GM23338 (cell line): Measurements from ENCODE around the gene RAB22A. TPM values are rescaled to one million over a fixed set of nuclear protein-coding genes. Genes with fewer than 3 reads are reported as not detected.

Experiments
- ATAC-seq: fragments of 200-7000 bp; cut with Tn5 transposase; 3 replicates; pipeline ENCODE4 v1.9.1; 2020
- DNase-seq: peaks from one replicate; pipeline ENCODE4 v3.0.0-alpha.2; 2015; ENCODE audit warnings: low spot score
- H2AFZ ChIP-seq: fragments of 200-600 bp; sonication (generic); 2 replicates; pipeline ENCODE4 v1.8.0; 2016; ENCODE audit warnings: antibody characterized with exemption, mild to moderate bottlenecking, moderate library complexity
- H3F3A ChIP-seq: fragments of 200-600 bp; sonication (generic); replicated peaks from 2 replicates; pipeline ENCODE4 v1.8.0; 2017; ENCODE audit warnings: antibody characterized with exemption, mixed run types, low read depth
- H3K27ac ChIP-seq: fragments of 200-600 bp; sonication (generic); 2 replicates; pipeline ENCODE4 v1.6.1; 2016; ENCODE audit warnings: low read depth
- H3K27me3 ChIP-seq: fragments of 200-600 bp; sonication (generic); 2 replicates; pipeline ENCODE4 v1.8.0; 2016; ENCODE audit warnings: mild to moderate bottlenecking, mixed run types, moderate library complexity; ENCODE audit not compliant: insufficient read depth
- H3K36me3 ChIP-seq: fragments of 200-600 bp; sonication (generic); 2 replicates; pipeline ENCODE4 v1.8.0; 2016; ENCODE audit warnings: mild to moderate bottlenecking; ENCODE audit not compliant: insufficient read depth
- H3K4me1 ChIP-seq: fragments of 200-600 bp; sonication (generic); 2 replicates; pipeline ENCODE4 v1.8.0; 2016; ENCODE audit warnings: mild to moderate bottlenecking, moderate library complexity; ENCODE audit not compliant: insufficient read depth
- H3K4me2 ChIP-seq: fragments of 200-600 bp; sonication (generic); 2 replicates; pipeline ENCODE4 v1.7.1; 2017; ENCODE audit warnings: mixed run types
- H3K4me3 ChIP-seq: fragments of 200-600 bp; sonication (generic); 2 replicates; pipeline ENCODE4 v1.6.1; 2016; ENCODE audit warnings: mixed run types
- H3K79me2 ChIP-seq: fragments of 200-600 bp; sonication (generic); replicated peaks from 2 replicates; pipeline ENCODE4 v1.8.0; 2017; ENCODE audit warnings: mild to moderate bottlenecking; ENCODE audit not compliant: insufficient read depth
- H3K9me2 ChIP-seq: fragments of 200-600 bp; sonication (generic); 2 replicates; pipeline ENCODE4 v1.8.0; 2017; ENCODE audit not compliant: insufficient read depth
- H4K20me1 ChIP-seq: fragments of 200-600 bp; sonication (generic); replicated peaks from 2 replicates; pipeline ENCODE4 v1.8.0; 2017; ENCODE audit warnings: mild to moderate bottlenecking; ENCODE audit not compliant: insufficient read depth
- H3K27ac Mint-ChIP-seq: 2 replicates; pipeline ENCODE4 v1.8.0; 2020; ENCODE audit warnings: inconsistent platforms, mild to moderate bottlenecking, moderate library complexity, mixed read lengths
- H3K27me3 Mint-ChIP-seq: 3 replicates; pipeline ENCODE4 v1.8.0; 2022; ENCODE audit warnings: low read depth, mild to moderate bottlenecking, moderate library complexity, mixed read lengths, inconsistent platforms; ENCODE audit not compliant: insufficient read depth, poor library complexity
- H3K36me3 Mint-ChIP-seq: 3 replicates; pipeline ENCODE4 v1.8.0; 2021; ENCODE audit warnings: low read depth, mild to moderate bottlenecking, inconsistent platforms, moderate library complexity, mixed read lengths
- H3K4me1 Mint-ChIP-seq: 3 replicates; pipeline ENCODE4 v1.8.0; 2020; ENCODE audit warnings: mild to moderate bottlenecking, inconsistent platforms, mixed read lengths
- H3K4me3 Mint-ChIP-seq: 3 replicates; pipeline ENCODE4 v1.8.0; 2021; ENCODE audit warnings: moderate library complexity, mild to moderate bottlenecking, inconsistent platforms, mixed read lengths
- H3K9me3 Mint-ChIP-seq: 3 replicates; pipeline ENCODE4 v1.8.0; 2020; ENCODE audit warnings: moderate library complexity, mild to moderate bottlenecking, inconsistent platforms, mixed read lengths
- CTCF ChIP-seq, 2 experiments: fragments of 200-600 bp in 1 of 2; sonication (generic) in 1 of 2; conservative IDR thresholded peaks; 2 replicates each; pipeline versions ENCODE4 v1.5.1 to v1.6.1; 2016 to 2017; ENCODE audit warnings: antibody characterized with exemption in 2 of 2, low read depth in 2 of 2, mild to moderate bottlenecking in 2 of 2, moderate library complexity in 1 of 2
- ETS1 ChIP-seq: IDR thresholded peaks from 2 replicates; pipeline ENCODE4 v1.6.1; 2016; ENCODE audit warnings: antibody characterized with exemption
- EZH2 ChIP-seq: fragments of 200-600 bp; sonication (generic); IDR thresholded peaks from one replicate; pipeline ENCODE4 v1.8.0; 2017; ENCODE audit warnings: antibody characterized with exemption, mild to moderate bottlenecking, low read depth; ENCODE audit not compliant: unreplicated experiment
- EZH2phosphoT487 ChIP-seq: fragments of 200-600 bp; sonication (generic); IDR thresholded peaks from one replicate; pipeline ENCODE4 v1.8.1; 2018; ENCODE audit warnings: antibody characterized with exemption; ENCODE audit not compliant: unreplicated experiment
- JUNB ChIP-seq: IDR thresholded peaks from one replicate; pipeline ENCODE4 v1.6.1; 2016; ENCODE audit warnings: antibody characterized with exemption; ENCODE audit not compliant: unreplicated experiment
- NANOG ChIP-seq: IDR thresholded peaks from 2 replicates; pipeline ENCODE4 v1.6.1; 2016; ENCODE audit warnings: antibody characterized with exemption, borderline replicate concordance
- POLR2AphosphoS5 ChIP-seq: IDR thresholded peaks from 2 replicates; pipeline ENCODE4 v1.6.1; 2016; ENCODE audit warnings: antibody characterized with exemption, low read depth
- STAT1 ChIP-seq: IDR thresholded peaks from one replicate; pipeline ENCODE4 v1.6.1; 2016; ENCODE audit warnings: antibody characterized with exemption; ENCODE audit not compliant: unreplicated experiment
- ZNF114 ChIP-seq: fragments of 250-450 bp; sonication (Bioruptor Pico); IDR thresholded peaks from 2 replicates; pipeline ENCODE4 v1.5.0; 2020; ENCODE audit warnings: mild to moderate bottlenecking, moderate library complexity
- ZNF331 ChIP-seq: fragments of 250-450 bp; sonication (Bioruptor Pico); IDR thresholded peaks from 2 replicates; pipeline ENCODE4 v1.5.0; 2020; ENCODE audit warnings: low read depth, mild to moderate bottlenecking, moderate library complexity
- polyA plus RNA-seq: library from polyadenylated mRNA; unstranded; fragments of >200 nt; fragmentation: Nextera tagmentation; extraction: Ambion mirVana; gene quantifications from 2 replicates; pipeline ENCODE4 v1.2.1, GENCODE V29; 2016
- total RNA-seq: library from RNA; depleted of rRNA; stranded (reverse); fragments of >200 nt; shearing (Covaris generic); gene quantifications from 2 replicates; pipeline ENCODE4 v1.2.3, GENCODE V29; 2014
- TF ChIP-seq, protein P1 (sequence below): fragments of 250-450 bp; sonication (Bioruptor Pico); IDR thresholded peaks from 2 replicates; pipeline ENCODE4 v1.5.0; 2020; ENCODE audit warnings: mild to moderate bottlenecking, moderate library complexity
- TF ChIP-seq, protein P2 (sequence below): IDR thresholded peaks from one replicate; pipeline ENCODE4 v1.6.1; 2018; ENCODE audit warnings: antibody characterized with exemption; ENCODE audit not compliant: unreplicated experiment

RAB22A gene
- total and polyA plus RNA-seq, 2 experiments from 2014 or later: 3.3 to 6.8 TPM

- peaks cover 57% of the 10 kb centered on the region for H3K79me2 ChIP-seq
- H3K27ac ChIP-seq: no peak overlapping the region
- ATAC-seq: no peak
- Mint-ChIP-seq H3K27me3 (peaks cover 5% of the 10 kb centered on the region), H3K9me3 (no peaks in the 10 kb centered on the region), H3K36me3 (peaks cover 16% of the 10 kb centered on the region; the same call in 2 of the 3 replicates), H3K4me3 (peak overlapping the region; percentile 85), H3K4me1 (peaks cover 26% of the 10 kb centered on the region), H3K27ac (peak overlapping the region; percentile 85)
- peaks cover 4% of the 10 kb centered on the region; the same call in 1 of the 2 replicates for H3F3A ChIP-seq
- H3K4me2 ChIP-seq: peak overlapping the region; percentile 94
- peak overlapping the region; percentile 78 for H3K4me3 ChIP-seq
- no peak for DNase-seq
- H4K20me1 ChIP-seq: peaks cover 17% of the 10 kb centered on the region
- peaks cover 9% of the 10 kb centered on the region; the same call in 1 of the 2 replicates for H3K4me1 ChIP-seq
- H3K36me3 ChIP-seq: no peaks in the 10 kb centered on the region
- H3K27me3 ChIP-seq: no peaks in the 10 kb centered on the region
- H2AFZ ChIP-seq: no peak overlapping the region
- no peak for TF ChIP-seq POLR2AphosphoS5
- no peak for TF ChIP-seq NANOG
- no peak for TF ChIP-seq JUNB
- no peak for TF ChIP-seq CTCF (conservative IDR thresholded peaks at IDR 0.05; ENCODE audit: low read depth in 2 of 2)
- TF ChIP-seq, protein P1, sequence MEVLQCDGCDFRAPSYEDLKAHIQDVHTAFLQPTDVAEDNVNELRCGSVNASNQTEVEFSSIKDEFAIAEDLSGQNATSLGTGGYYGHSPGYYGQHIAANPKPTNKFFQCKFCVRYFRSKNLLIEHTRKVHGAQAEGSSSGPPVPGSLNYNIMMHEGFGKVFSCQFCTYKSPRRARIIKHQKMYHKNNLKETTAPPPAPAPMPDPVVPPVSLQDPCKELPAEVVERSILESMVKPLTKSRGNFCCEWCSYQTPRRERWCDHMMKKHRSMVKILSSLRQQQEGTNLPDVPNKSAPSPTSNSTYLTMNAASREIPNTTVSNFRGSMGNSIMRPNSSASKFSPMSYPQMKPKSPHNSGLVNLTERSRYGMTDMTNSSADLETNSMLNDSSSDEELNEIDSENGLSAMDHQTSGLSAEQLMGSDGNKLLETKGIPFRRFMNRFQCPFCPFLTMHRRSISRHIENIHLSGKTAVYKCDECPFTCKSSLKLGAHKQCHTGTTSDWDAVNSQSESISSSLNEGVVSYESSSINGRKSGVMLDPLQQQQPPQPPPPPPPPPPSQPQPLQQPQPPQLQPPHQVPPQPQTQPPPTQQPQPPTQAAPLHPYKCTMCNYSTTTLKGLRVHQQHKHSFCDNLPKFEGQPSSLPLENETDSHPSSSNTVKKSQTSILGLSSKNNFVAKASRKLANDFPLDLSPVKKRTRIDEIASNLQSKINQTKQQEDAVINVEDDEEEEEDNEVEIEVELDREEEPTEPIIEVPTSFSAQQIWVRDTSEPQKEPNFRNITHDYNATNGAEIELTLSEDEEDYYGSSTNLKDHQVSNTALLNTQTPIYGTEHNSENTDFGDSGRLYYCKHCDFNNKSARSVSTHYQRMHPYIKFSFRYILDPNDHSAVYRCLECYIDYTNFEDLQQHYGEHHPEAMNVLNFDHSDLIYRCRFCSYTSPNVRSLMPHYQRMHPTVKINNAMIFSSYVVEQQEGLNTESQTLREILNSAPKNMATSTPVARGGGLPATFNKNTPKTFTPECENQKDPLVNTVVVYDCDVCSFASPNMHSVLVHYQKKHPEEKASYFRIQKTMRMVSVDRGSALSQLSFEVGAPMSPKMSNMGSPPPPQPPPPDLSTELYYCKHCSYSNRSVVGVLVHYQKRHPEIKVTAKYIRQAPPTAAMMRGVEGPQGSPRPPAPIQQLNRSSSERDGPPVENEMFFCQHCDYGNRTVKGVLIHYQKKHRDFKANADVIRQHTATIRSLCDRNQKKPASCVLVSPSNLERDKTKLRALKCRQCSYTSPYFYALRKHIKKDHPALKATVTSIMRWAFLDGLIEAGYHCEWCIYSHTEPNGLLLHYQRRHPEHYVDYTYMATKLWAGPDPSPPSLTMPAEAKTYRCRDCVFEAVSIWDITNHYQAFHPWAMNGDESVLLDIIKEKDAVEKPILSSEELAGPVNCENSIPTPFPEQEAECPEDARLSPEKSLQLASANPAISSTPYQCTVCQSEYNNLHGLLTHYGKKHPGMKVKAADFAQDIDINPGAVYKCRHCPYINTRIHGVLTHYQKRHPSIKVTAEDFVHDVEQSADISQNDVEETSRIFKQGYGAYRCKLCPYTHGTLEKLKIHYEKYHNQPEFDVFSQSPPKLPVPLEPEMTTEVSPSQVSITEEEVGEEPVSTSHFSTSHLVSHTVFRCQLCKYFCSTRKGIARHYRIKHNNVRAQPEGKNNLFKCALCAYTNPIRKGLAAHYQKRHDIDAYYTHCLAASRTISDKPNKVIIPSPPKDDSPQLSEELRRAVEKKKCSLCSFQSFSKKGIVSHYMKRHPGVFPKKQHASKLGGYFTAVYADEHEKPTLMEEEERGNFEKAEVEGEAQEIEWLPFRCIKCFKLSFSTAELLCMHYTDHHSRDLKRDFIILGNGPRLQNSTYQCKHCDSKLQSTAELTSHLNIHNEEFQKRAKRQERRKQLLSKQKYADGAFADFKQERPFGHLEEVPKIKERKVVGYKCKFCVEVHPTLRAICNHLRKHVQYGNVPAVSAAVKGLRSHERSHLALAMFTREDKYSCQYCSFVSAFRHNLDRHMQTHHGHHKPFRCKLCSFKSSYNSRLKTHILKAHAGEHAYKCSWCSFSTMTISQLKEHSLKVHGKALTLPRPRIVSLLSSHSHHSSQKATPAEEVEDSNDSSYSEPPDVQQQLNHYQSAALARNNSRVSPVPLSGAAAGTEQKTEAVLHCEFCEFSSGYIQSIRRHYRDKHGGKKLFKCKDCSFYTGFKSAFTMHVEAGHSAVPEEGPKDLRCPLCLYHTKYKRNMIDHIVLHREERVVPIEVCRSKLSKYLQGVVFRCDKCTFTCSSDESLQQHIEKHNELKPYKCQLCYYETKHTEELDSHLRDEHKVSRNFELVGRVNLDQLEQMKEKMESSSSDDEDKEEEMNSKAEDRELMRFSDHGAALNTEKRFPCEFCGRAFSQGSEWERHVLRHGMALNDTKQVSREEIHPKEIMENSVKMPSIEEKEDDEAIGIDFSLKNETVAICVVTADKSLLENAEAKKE: no peak
- TF ChIP-seq, protein P2, sequence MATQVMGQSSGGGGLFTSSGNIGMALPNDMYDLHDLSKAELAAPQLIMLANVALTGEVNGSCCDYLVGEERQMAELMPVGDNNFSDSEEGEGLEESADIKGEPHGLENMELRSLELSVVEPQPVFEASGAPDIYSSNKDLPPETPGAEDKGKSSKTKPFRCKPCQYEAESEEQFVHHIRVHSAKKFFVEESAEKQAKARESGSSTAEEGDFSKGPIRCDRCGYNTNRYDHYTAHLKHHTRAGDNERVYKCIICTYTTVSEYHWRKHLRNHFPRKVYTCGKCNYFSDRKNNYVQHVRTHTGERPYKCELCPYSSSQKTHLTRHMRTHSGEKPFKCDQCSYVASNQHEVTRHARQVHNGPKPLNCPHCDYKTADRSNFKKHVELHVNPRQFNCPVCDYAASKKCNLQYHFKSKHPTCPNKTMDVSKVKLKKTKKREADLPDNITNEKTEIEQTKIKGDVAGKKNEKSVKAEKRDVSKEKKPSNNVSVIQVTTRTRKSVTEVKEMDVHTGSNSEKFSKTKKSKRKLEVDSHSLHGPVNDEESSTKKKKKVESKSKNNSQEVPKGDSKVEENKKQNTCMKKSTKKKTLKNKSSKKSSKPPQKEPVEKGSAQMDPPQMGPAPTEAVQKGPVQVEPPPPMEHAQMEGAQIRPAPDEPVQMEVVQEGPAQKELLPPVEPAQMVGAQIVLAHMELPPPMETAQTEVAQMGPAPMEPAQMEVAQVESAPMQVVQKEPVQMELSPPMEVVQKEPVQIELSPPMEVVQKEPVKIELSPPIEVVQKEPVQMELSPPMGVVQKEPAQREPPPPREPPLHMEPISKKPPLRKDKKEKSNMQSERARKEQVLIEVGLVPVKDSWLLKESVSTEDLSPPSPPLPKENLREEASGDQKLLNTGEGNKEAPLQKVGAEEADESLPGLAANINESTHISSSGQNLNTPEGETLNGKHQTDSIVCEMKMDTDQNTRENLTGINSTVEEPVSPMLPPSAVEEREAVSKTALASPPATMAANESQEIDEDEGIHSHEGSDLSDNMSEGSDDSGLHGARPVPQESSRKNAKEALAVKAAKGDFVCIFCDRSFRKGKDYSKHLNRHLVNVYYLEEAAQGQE: no peak
- no peak for TF ChIP-seq EZH2phosphoT487
- TF ChIP-seq EZH2: no peak
- no peak for TF ChIP-seq ZNF331 (CRISPR knock-in tag)
- no peak for TF ChIP-seq ZNF114 (CRISPR knock-in tag)
- no peak for TF ChIP-seq ETS1
- no peak for TF ChIP-seq STAT1
- no peaks in the 10 kb centered on the region for H3K9me2 ChIP-seq
These were observed 80.6 kb downstream of the RAB22A start for GRCh38 chr20:58389968-58390658.
